ENCODE data around the gene GHR.
A peak's percentile ranks its signal among the peaks of the same experiment; 100 is the strongest.

Gene GHR

GRCh38 chr5:42631241-42631640 lies 208.0 kb downstream of the GHR start:
- TF ChIP-seq FOXM1 (IDR thresholded peaks at IDR 0.05; ENCODE audit: borderline replicate concordance, low read depth) (no peak), TEAD4 (IDR thresholded peaks at IDR 0.05) (no peak), CEBPB (IDR thresholded peaks at IDR 0.05) (no peak), CREB1 (IDR thresholded peaks at IDR 0.05; ENCODE audit: low read depth) (no peak), ZBTB7A (IDR thresholded peaks at IDR 0.05; ENCODE audit: low read depth) (no peak), TAF1 (IDR thresholded peaks at IDR 0.05; ENCODE audit: low read depth) (no peak), NFIC (IDR thresholded peaks at IDR 0.05) (no peak), TCF12 (IDR thresholded peaks at IDR 0.05; ENCODE audit: low read depth) (no peak), EGR1 (IDR thresholded peaks at IDR 0.05) (no peak), EP300 (IDR thresholded peaks at IDR 0.05; ENCODE audit: borderline replicate concordance) (no peak), RAD21 (IDR thresholded peaks at IDR 0.05; ENCODE audit: low read depth) (no peak), YY1 (IDR thresholded peaks at IDR 0.05; ENCODE audit: low read depth) (no peak)
- TF ChIP-seq, protein P1, sequence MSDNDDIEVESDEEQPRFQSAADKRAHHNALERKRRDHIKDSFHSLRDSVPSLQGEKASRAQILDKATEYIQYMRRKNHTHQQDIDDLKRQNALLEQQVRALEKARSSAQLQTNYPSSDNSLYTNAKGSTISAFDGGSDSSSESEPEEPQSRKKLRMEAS (IDR thresholded peaks at IDR 0.05), result no peak
- TF ChIP-seq, protein P2, sequence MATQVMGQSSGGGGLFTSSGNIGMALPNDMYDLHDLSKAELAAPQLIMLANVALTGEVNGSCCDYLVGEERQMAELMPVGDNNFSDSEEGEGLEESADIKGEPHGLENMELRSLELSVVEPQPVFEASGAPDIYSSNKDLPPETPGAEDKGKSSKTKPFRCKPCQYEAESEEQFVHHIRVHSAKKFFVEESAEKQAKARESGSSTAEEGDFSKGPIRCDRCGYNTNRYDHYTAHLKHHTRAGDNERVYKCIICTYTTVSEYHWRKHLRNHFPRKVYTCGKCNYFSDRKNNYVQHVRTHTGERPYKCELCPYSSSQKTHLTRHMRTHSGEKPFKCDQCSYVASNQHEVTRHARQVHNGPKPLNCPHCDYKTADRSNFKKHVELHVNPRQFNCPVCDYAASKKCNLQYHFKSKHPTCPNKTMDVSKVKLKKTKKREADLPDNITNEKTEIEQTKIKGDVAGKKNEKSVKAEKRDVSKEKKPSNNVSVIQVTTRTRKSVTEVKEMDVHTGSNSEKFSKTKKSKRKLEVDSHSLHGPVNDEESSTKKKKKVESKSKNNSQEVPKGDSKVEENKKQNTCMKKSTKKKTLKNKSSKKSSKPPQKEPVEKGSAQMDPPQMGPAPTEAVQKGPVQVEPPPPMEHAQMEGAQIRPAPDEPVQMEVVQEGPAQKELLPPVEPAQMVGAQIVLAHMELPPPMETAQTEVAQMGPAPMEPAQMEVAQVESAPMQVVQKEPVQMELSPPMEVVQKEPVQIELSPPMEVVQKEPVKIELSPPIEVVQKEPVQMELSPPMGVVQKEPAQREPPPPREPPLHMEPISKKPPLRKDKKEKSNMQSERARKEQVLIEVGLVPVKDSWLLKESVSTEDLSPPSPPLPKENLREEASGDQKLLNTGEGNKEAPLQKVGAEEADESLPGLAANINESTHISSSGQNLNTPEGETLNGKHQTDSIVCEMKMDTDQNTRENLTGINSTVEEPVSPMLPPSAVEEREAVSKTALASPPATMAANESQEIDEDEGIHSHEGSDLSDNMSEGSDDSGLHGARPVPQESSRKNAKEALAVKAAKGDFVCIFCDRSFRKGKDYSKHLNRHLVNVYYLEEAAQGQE (IDR thresholded peaks at IDR 0.05; ENCODE audit: low read depth), result no peak
- TF ChIP-seq, protein P3, sequence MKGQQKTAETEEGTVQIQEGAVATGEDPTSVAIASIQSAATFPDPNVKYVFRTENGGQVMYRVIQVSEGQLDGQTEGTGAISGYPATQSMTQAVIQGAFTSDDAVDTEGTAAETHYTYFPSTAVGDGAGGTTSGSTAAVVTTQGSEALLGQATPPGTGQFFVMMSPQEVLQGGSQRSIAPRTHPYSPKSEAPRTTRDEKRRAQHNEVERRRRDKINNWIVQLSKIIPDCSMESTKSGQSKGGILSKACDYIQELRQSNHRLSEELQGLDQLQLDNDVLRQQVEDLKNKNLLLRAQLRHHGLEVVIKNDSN (IDR thresholded peaks at IDR 0.05), result no peak

- TF ChIP-seq ZBTB7A (IDR thresholded peaks at IDR 0.05; ENCODE audit: low read depth), result no peak
- no peak for TF ChIP-seq EP300 (IDR thresholded peaks at IDR 0.05; ENCODE audit: borderline replicate concordance)
Measured at GRCh38 chr5:42632354-42632900, 209.2 kb downstream of the GHR start.

GRCh38 chr5:42634575-42634974 lies 211.3 kb downstream of the GHR start:
- TF ChIP-seq YY1 (IDR thresholded peaks at IDR 0.05; ENCODE audit: low read depth) (no peak), EP300 (IDR thresholded peaks at IDR 0.05; ENCODE audit: borderline replicate concordance) (no peak), ZBTB7A (IDR thresholded peaks at IDR 0.05; ENCODE audit: low read depth) (no peak), CREB1 (IDR thresholded peaks at IDR 0.05; ENCODE audit: low read depth) (no peak), TCF12 (IDR thresholded peaks at IDR 0.05; ENCODE audit: low read depth) (no peak), FOXM1 (IDR thresholded peaks at IDR 0.05; ENCODE audit: borderline replicate concordance, low read depth) (no peak), TAF1 (IDR thresholded peaks at IDR 0.05; ENCODE audit: low read depth) (no peak), TEAD4 (IDR thresholded peaks at IDR 0.05) (no peak), RAD21 (IDR thresholded peaks at IDR 0.05; ENCODE audit: low read depth) (no peak), EGR1 (IDR thresholded peaks at IDR 0.05) (no peak), CEBPB (IDR thresholded peaks at IDR 0.05) (no peak)
- TF ChIP-seq, protein P1 (IDR thresholded peaks at IDR 0.05), result no peak
- TF ChIP-seq, protein P3 (IDR thresholded peaks at IDR 0.05), result no peak

- TF ChIP-seq TCF12 (IDR thresholded peaks at IDR 0.05; ENCODE audit: low read depth), result no peak
- peak; percentile 27 for TF ChIP-seq RAD21 (IDR thresholded peaks at IDR 0.05; ENCODE audit: low read depth)
- no peak for TF ChIP-seq EGR1 (IDR thresholded peaks at IDR 0.05)
Measured at GRCh38 chr5:42636425-42636824, 213.2 kb downstream of the GHR start.

DNA sequence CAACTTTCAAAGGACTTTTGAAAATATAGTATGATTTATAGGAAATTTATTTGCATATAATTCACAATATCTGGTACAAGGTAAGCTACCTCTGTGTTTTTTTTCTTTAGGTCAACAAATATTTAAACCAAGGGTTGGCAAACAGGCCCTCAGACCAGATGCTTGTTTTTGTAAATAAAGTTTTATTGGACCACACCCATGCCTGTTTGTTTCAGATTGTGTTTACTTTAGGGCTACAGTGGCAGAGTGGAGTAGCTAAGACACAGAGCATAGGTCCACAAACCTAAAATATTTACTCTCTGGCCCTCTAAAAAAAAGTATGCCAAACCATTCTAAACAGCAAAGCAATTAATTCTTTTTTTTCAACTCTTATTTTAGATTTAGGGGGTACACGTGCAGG lies 213.7 kb downstream of the GHR start:
- TF ChIP-seq EP300 (IDR thresholded peaks at IDR 0.05; ENCODE audit: borderline replicate concordance) (no peak), YY1 (IDR thresholded peaks at IDR 0.05; ENCODE audit: low read depth) (no peak), TCF12 (IDR thresholded peaks at IDR 0.05; ENCODE audit: low read depth) (no peak), CEBPB (IDR thresholded peaks at IDR 0.05) (no peak), RAD21 (IDR thresholded peaks at IDR 0.05; ENCODE audit: low read depth) (no peak), EGR1 (IDR thresholded peaks at IDR 0.05) (no peak), TAF1 (IDR thresholded peaks at IDR 0.05; ENCODE audit: low read depth) (no peak), FOXM1 (IDR thresholded peaks at IDR 0.05; ENCODE audit: borderline replicate concordance, low read depth) (no peak), ZBTB7A (IDR thresholded peaks at IDR 0.05; ENCODE audit: low read depth) (no peak)
- TF ChIP-seq, protein P2 (IDR thresholded peaks at IDR 0.05; ENCODE audit: low read depth), result no peak
- TF ChIP-seq, protein P3 (IDR thresholded peaks at IDR 0.05), result no peak

DNA sequence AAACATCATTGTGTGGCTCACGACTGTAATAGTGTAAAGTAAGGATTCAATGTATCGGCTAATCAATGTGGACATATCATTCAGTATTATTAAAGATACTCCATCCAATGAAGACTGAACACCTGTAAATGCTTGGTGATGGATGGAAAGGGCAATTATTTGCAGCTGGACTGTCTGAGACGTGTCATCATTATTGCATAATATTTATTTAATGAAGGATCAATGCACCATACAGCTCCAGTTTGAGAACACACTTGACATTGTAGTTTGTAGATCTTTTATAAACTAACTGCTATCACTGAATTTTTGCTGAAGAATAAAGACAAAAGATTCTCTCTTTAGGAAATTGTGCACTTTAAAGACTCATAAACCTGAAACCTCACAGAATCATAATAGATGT lies 215.7 kb downstream of the GHR start:
- TF ChIP-seq FOXM1 (IDR thresholded peaks at IDR 0.05; ENCODE audit: borderline replicate concordance, low read depth) (no peak), ZBTB7A (IDR thresholded peaks at IDR 0.05; ENCODE audit: low read depth) (no peak), YY1 (IDR thresholded peaks at IDR 0.05; ENCODE audit: low read depth) (no peak), NFIC (IDR thresholded peaks at IDR 0.05) (no peak), CEBPB (IDR thresholded peaks at IDR 0.05) (no peak), TAF1 (IDR thresholded peaks at IDR 0.05; ENCODE audit: low read depth) (no peak), TCF12 (IDR thresholded peaks at IDR 0.05; ENCODE audit: low read depth) (no peak), TEAD4 (IDR thresholded peaks at IDR 0.05) (no peak), RAD21 (IDR thresholded peaks at IDR 0.05; ENCODE audit: low read depth) (no peak), EP300 (IDR thresholded peaks at IDR 0.05; ENCODE audit: borderline replicate concordance) (no peak), EGR1 (IDR thresholded peaks at IDR 0.05) (no peak), CREB1 (IDR thresholded peaks at IDR 0.05; ENCODE audit: low read depth) (no peak)
- TF ChIP-seq, protein P3 (IDR thresholded peaks at IDR 0.05), result no peak
- TF ChIP-seq, protein P1 (IDR thresholded peaks at IDR 0.05), result no peak
- TF ChIP-seq, protein P2 (IDR thresholded peaks at IDR 0.05; ENCODE audit: low read depth), result no peak
